WI38 (cell line): ENCODE measurements around the gene ZNF189.
A peak's percentile ranks its signal among the peaks of the same experiment; 100 is the strongest.

Experiments used
- H3K4me3 ChIP-seq: 2 replicates; pipeline ENCODE4 v1.5.1; 2011; ENCODE audit warnings: low read depth, mild to moderate bottlenecking, control low read depth, low read length
- CTCF ChIP-seq: IDR thresholded peaks from 2 replicates; pipeline ENCODE4 v1.5.1; 2012; ENCODE audit warnings: low read depth, mild to moderate bottlenecking, control low read depth, low read length

The ZNF189 gene

DNA sequence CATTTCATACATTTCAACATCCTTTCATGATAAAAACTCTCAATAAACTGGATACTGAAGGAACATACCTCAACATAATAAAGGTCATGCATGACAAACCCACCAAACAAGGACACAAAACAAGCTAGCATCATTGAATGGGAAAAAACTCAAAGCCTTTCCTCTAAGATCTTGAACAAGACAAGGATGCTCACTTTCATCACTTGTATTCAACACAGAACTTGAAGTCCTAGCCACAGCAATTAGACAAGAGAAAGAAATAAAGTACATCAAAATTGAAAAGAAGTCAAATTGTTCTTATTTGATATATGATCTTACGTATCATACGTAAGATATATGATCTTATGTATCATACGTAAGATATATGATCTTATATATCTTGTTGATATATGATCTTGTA is 5.5 kb upstream of the ZNF189 start:
- no peak for TF ChIP-seq CTCF

GRCh38 chr9:101394687-101395086 is 4.0 kb upstream of the ZNF189 start:
- H3K4me3 ChIP-seq = no peak overlapping the region
- TF ChIP-seq CTCF = no peak

More for the DNA sequence above, 5.5 kb upstream of the ZNF189 start:
- no peak overlapping the region for H3K4me3 ChIP-seq

DNA sequence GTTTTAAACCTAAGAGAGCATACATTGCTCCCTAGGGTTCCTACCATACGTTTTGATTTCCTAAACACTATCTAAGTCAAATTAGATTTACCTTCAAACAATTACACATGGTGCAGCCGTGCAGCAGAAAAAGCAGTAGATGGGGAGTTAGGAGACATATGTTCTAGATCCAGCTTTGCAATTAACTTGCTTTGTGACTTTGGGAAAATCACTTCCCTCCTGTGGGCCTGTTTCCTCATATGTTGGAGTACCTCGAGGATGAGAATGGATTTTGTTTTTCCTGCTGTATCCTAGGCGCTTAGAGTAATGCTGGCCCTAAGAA is 944 bp upstream of the ZNF189 start:
- H3K4me3 ChIP-seq = peak overlapping the region; percentile 74
- no peak for TF ChIP-seq CTCF

DNA sequence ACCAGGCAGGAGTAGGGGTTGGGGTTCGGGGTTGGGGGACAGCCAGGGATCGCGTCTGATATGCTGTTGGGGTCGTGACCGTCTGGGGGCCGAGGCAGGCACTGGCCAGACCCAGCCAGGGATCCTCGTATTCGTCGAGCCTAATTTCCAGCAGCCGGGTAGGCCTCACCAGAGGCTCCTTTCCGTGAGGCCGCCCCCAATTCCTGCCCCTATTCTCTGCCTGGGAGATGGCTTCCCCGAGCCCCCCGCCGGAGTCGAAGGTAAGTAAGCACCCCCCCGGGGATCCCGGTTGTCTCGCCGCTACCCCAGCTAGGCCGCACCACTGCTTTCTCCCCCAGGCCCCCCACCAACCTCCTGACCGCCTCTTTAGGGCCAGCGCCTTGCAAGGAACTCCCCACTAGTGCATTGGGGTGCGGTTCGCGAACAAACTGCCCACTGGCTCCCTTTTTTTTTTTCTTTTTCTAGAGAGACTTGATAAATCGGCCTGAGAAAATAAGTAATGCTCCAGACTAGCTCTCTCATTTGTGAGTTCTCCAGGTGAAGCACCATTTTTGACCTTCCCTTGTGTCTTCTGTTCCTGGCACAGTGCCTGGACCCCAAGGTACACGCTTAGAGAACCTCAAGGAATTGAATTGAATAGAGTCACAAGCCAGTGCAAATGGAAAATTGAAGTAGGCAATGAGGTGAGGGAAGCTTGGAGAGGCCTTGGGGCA is 435 bp downstream of the ZNF189 start:
- no peak for TF ChIP-seq CTCF
- peak overlapping the region; percentile 74 for H3K4me3 ChIP-seq

DNA sequence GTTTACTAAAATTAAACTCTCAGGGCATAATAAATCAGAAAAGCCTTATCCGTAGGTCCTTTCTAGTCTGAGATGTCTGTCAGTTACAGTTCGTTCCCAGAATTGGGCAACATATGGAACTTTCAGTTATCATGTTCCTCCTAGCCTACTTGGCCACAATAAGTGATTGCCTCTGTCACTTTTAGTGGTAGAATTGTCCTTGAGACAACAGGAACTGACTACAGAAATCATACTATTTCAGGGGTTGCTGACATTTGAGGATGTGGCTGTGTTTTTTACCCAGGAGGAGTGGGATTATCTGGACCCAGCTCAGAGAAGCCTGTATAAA is 956 bp downstream of the ZNF189 start:
- peak overlapping the region; percentile 74 for H3K4me3 ChIP-seq
- TF ChIP-seq CTCF = no peak

GRCh38 chr9:101400120-101400519 is 1.5 kb downstream of the ZNF189 start:
- H3K4me3 ChIP-seq = peak overlapping the region; percentile 74; the same call in 1 of the 2 replicates

More at GRCh38 chr9:101400120-101400519, 1.5 kb downstream of the ZNF189 start:
- TF ChIP-seq CTCF = no peak
